Measurements from ENCODE around the gene MLLT10. TPM values are rescaled to one million over a fixed set of nuclear protein-coding genes. Genes with fewer than 3 reads are reported as not detected.

Gene MLLT10
- total RNA-seq, 1 experiment from 2014 or later, result 60.1 TPM

GRCh38 chr10:21720090-21720489 is 186.1 kb downstream of the MLLT10 start:
- no peak for DNase-seq (ENCODE audit: low spot score)

GRCh38 chr10:21721000-21721665 is 187.1 kb downstream of the MLLT10 start:
- Mint-ChIP-seq H3K9me3 (no peaks in the 10 kb centered on the region), H3K4me1 (peaks cover 37% of the 10 kb centered on the region), H3K27me3 (ENCODE audit: low read depth) (no peaks in the 10 kb centered on the region), H3K4me3 (no peak overlapping the region), H3K27ac (no peak overlapping the region), H3K36me3 (peaks cover under 1% of the 10 kb centered on the region; the same call in 1 of the 2 replicates)
- TF ChIP-seq NFE2L1 (CRISPR knock-in tag; IDR thresholded peaks at IDR 0.05) (no peak), ZNF423 (CRISPR knock-in tag; IDR thresholded peaks at IDR 0.05) (no peak), MXD4 (CRISPR knock-in tag; IDR thresholded peaks at IDR 0.05; ENCODE audit: borderline replicate concordance) (no peak), JUN (CRISPR knock-in tag; IDR thresholded peaks at IDR 0.05) (no peak), ZBTB21 (CRISPR knock-in tag; IDR thresholded peaks at IDR 0.05; ENCODE audit: borderline replicate concordance) (no peak), ATF2 (CRISPR knock-in tag; IDR thresholded peaks at IDR 0.05; ENCODE audit: borderline replicate concordance, low read depth) (no peak), KAT7 (CRISPR knock-in tag; IDR thresholded peaks at IDR 0.05; ENCODE audit: borderline replicate concordance) (no peak), CBFB (CRISPR knock-in tag; IDR thresholded peaks at IDR 0.05; ENCODE audit: low read depth) (no peak), ATF1 (CRISPR knock-in tag; IDR thresholded peaks at IDR 0.05) (no peak), MYBL2 (CRISPR knock-in tag; IDR thresholded peaks at IDR 0.05) (no peak), CREB1 (CRISPR knock-in tag; IDR thresholded peaks at IDR 0.05) (no peak), ELF4 (CRISPR knock-in tag; IDR thresholded peaks at IDR 0.05; ENCODE audit: low read depth) (no peak), TP53 (CRISPR knock-in tag; IDR thresholded peaks at IDR 0.05) (no peak), MLX (CRISPR knock-in tag; IDR thresholded peaks at IDR 0.05) (no peak), IRF1 (CRISPR knock-in tag; IDR thresholded peaks at IDR 0.05) (no peak), ZNF671 (CRISPR knock-in tag; IDR thresholded peaks at IDR 0.05) (no peak), GRHL2 (CRISPR knock-in tag; IDR thresholded peaks at IDR 0.05; ENCODE audit: insufficient replicate concordance, severe bottlenecking) (no peak), SOX15 (CRISPR knock-in tag; IDR thresholded peaks at IDR 0.05) (no peak)
- TF ChIP-seq, protein P1, sequence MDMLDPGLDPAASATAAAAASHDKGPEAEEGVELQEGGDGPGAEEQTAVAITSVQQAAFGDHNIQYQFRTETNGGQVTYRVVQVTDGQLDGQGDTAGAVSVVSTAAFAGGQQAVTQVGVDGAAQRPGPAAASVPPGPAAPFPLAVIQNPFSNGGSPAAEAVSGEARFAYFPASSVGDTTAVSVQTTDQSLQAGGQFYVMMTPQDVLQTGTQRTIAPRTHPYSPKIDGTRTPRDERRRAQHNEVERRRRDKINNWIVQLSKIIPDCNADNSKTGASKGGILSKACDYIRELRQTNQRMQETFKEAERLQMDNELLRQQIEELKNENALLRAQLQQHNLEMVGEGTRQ (CRISPR knock-in tag; IDR thresholded peaks at IDR 0.05), result no peak
- ATAC-seq, result no peak
- POLR2A ChIA-PET, result interaction anchor here (0.5 kb wide), 1 partner anchor 43 kb away, joined by 3 read pairs; no protein-coding TSS in a partner anchor
- CTCF ChIA-PET, result interaction anchor here (1.2 to 1.9 kb wide), 2 partner anchors 11 to 30 kb away, joined by 4 to 9 read pairs; no protein-coding TSS in a partner anchor
- DNase-seq (ENCODE audit: low spot score), result no peak

More at GRCh38 chr10:21720090-21720489, 186.1 kb downstream of the MLLT10 start:
- Mint-ChIP-seq H3K4me3 (no peak overlapping the region), H3K36me3 (peaks cover 6% of the 10 kb centered on the region), H3K27me3 (ENCODE audit: low read depth) (no peaks in the 10 kb centered on the region), H3K27ac (peak overlapping the region; percentile 57), H3K4me1 (peaks cover 34% of the 10 kb centered on the region), H3K9me3 (no peaks in the 10 kb centered on the region)
- TF ChIP-seq IRF2 (CRISPR knock-in tag; IDR thresholded peaks at IDR 0.05; ENCODE audit: borderline replicate concordance, low read depth) (no peak), CREB1 (CRISPR knock-in tag; IDR thresholded peaks at IDR 0.05) (no peak), MAX (CRISPR knock-in tag; IDR thresholded peaks at IDR 0.05) (peak; percentile 85), OVOL2 (CRISPR knock-in tag; IDR thresholded peaks at IDR 0.05; ENCODE audit: borderline replicate concordance) (no peak), STAT6 (CRISPR knock-in tag; conservative IDR thresholded peaks at IDR 0.05; ENCODE audit: low read depth) (no peak)
- TF ChIP-seq, protein P2, sequence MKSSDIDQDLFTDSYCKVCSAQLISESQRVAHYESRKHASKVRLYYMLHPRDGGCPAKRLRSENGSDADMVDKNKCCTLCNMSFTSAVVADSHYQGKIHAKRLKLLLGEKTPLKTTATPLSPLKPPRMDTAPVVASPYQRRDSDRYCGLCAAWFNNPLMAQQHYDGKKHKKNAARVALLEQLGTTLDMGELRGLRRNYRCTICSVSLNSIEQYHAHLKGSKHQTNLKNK (CRISPR knock-in tag; IDR thresholded peaks at IDR 0.05), result peak; percentile 74
- ChIA-PET CTCF (interaction anchor here (0.6 to 1.9 kb wide), 2 partner anchors 12 to 14 kb away, joined by 3 to 9 read pairs; no protein-coding TSS in a partner anchor), POLR2A (interaction anchor here (1.1 kb wide), 1 partner anchor 12 kb away, joined by 3 read pairs; no protein-coding TSS in a partner anchor)
- peak; percentile 77 for ATAC-seq

Measured in WTC11 (cell line).